Activated naive CD4-positive, alpha-beta T cell treated with anti-CD3 and anti-CD28 coated beads for 36 hours (primary cell): ENCODE results near the gene MYH13. TPM values are rescaled to one million over a fixed set of nuclear protein-coding genes. Genes with fewer than 3 reads are reported as not detected.

Experiments used
- CTCF ChIA-PET: fragments of 350-600 bp; sonication (Branson Sonifier 250); formaldehyde crosslinking; loops from one replicate; lab custom pipeline; 2021; ENCODE audit warnings: antibody characterized with exemption; lab: Charles Lee
- DNase-seq: peaks from one replicate; pipeline ENCODE4 v3.0.0-alpha.2; 2020
- H3K27ac Mint-ChIP-seq: one replicate; pipeline ENCODE4 v1.8.0; 2021; ENCODE audit warnings: mild to moderate bottlenecking, mixed read lengths
- H3K27me3 Mint-ChIP-seq: one replicate; pipeline ENCODE4 v1.8.0; 2021; ENCODE audit warnings: low read depth, mixed read lengths
- H3K36me3 Mint-ChIP-seq: one replicate; pipeline ENCODE4 v1.8.0; 2021; ENCODE audit warnings: low read depth, mixed read lengths
- H3K4me1 Mint-ChIP-seq: one replicate; pipeline ENCODE4 v1.8.0; 2021; ENCODE audit warnings: low read depth, mixed read lengths
- H3K4me3 Mint-ChIP-seq: one replicate; pipeline ENCODE4 v1.8.0; 2021; ENCODE audit warnings: mild to moderate bottlenecking, moderate library complexity, mixed read lengths
- H3K9me3 Mint-ChIP-seq: one replicate; pipeline ENCODE4 v1.8.0; 2021; ENCODE audit warnings: mixed read lengths
- intact Hi-C: fragments of 100-400 bp; cut with micrococcal nuclease; formaldehyde crosslinking; loops from one replicate; pipeline ENCODE4 v1.15.1; 2023
- total RNA-seq, 2 experiments: library from RNA; stranded (reverse); gene quantifications; one replicate each; pipeline ENCODE4 v1.2.3, GENCODE V29; 2021

MYH13 gene
- total RNA-seq, 2 experiments from 2014 or later: not detected

- H3K4me1 Mint-ChIP-seq: no peaks in the 10 kb centered on the region
- no peaks in the 10 kb centered on the region for H3K36me3 Mint-ChIP-seq
- CTCF ChIA-PET: no interaction called here
- H3K27ac Mint-ChIP-seq: no peak overlapping the region
- no peaks in the 10 kb centered on the region for H3K27me3 Mint-ChIP-seq
- DNase-seq: no peak
- intact Hi-C loops: no loop called here
- H3K9me3 Mint-ChIP-seq: no peaks in the 10 kb centered on the region
- no peak overlapping the region for H3K4me3 Mint-ChIP-seq
These were observed 35.7 kb downstream of the MYH13 start for GRCh38 chr17:10337136-10337535.

GRCh38 chr17:10336393-10336792 lies 36.4 kb downstream of the MYH13 start:
- Mint-ChIP-seq H3K36me3 (no peaks in the 10 kb centered on the region), H3K4me3 (no peak overlapping the region), H3K4me1 (no peaks in the 10 kb centered on the region), H3K9me3 (no peaks in the 10 kb centered on the region), H3K27me3 (no peaks in the 10 kb centered on the region), H3K27ac (no peak overlapping the region)
- DNase-seq: no peak
- intact Hi-C loops: no loop called here
- CTCF ChIA-PET: interaction anchor here (1.9 kb wide), 1 partner anchor 281 kb away, joined by 9 read pairs; no protein-coding TSS in a partner anchor

GRCh38 chr17:10332515-10332914 lies 40.3 kb downstream of the MYH13 start:
- H3K4me3 Mint-ChIP-seq: no peak overlapping the region
- intact Hi-C loops: no loop called here
- CTCF ChIA-PET: interaction anchor here (1.2 kb wide), 1 partner anchor 47 kb away, joined by 3 read pairs; no protein-coding TSS in a partner anchor

GRCh38 chr17:10328971-10329923 lies 43.6 kb downstream of the MYH13 start:
- CTCF ChIA-PET: interaction anchor here (0.6 to 2.9 kb wide), 5 partner anchors 33 to 293 kb away, joined by 3 to 32 read pairs (median 4); no protein-coding TSS in a partner anchor
- no peak for DNase-seq
- Mint-ChIP-seq H3K27ac (no peak overlapping the region), H3K36me3 (no peaks in the 10 kb centered on the region), H3K4me1 (no peaks in the 10 kb centered on the region), H3K27me3 (peaks cover 3% of the 10 kb centered on the region), H3K9me3 (no peaks in the 10 kb centered on the region), H3K4me3 (no peak overlapping the region)
- intact Hi-C loops: loop anchor here (5.0 kb wide), 1 partner anchor 407 kb away; no protein-coding TSS in a partner anchor

More at GRCh38 chr17:10332515-10332914, 40.3 kb downstream of the MYH13 start:
- Mint-ChIP-seq H3K36me3 (no peaks in the 10 kb centered on the region), H3K4me1 (no peaks in the 10 kb centered on the region), H3K27ac (no peak overlapping the region), H3K27me3 (peaks cover 3% of the 10 kb centered on the region), H3K9me3 (no peaks in the 10 kb centered on the region)
- DNase-seq: no peak

GRCh38 chr17:10328206-10328605 lies 44.6 kb downstream of the MYH13 start:
- no peaks in the 10 kb centered on the region for H3K4me1 Mint-ChIP-seq
- H3K36me3 Mint-ChIP-seq: no peaks in the 10 kb centered on the region
- H3K27ac Mint-ChIP-seq: no peak overlapping the region
- no peak overlapping the region for H3K4me3 Mint-ChIP-seq
- H3K27me3 Mint-ChIP-seq: peaks cover 3% of the 10 kb centered on the region
- no peaks in the 10 kb centered on the region for H3K9me3 Mint-ChIP-seq
- no peak for DNase-seq
- intact Hi-C loops: loop anchor here (5.0 kb wide), 1 partner anchor 406 kb away; no protein-coding TSS in a partner anchor
- CTCF ChIA-PET: interaction anchor here (0.6 to 2.9 kb wide), 12 partner anchors 18 to 1552 kb away, joined by 3 to 32 read pairs (median 4); no protein-coding TSS in a partner anchor

GRCh38 chr17:10327640-10328039 lies 45.2 kb downstream of the MYH13 start:
- CTCF ChIA-PET: interaction anchor here (0.6 to 3.7 kb wide), 9 partner anchors 19 to 1552 kb away, joined by 3 to 40 read pairs (median 4); no protein-coding TSS in a partner anchor
- DNase-seq: peak; percentile 83
- no peak overlapping the region for H3K27ac Mint-ChIP-seq
- no peak overlapping the region for H3K4me3 Mint-ChIP-seq
- H3K9me3 Mint-ChIP-seq: no peaks in the 10 kb centered on the region
- H3K27me3 Mint-ChIP-seq: peaks cover 3% of the 10 kb centered on the region
- no peaks in the 10 kb centered on the region for H3K36me3 Mint-ChIP-seq
- no peaks in the 10 kb centered on the region for H3K4me1 Mint-ChIP-seq
- intact Hi-C loops: loop anchor here (1.0 to 5.0 kb wide), 3 partner anchors 30 to 405 kb away; no protein-coding TSS in a partner anchor

- intact Hi-C loops: loop anchor here (5.0 kb wide), 1 partner anchor 403 kb away; no protein-coding TSS in a partner anchor
- H3K36me3 Mint-ChIP-seq: no peaks in the 10 kb centered on the region
- no peak overlapping the region for H3K4me3 Mint-ChIP-seq
- peaks cover 3% of the 10 kb centered on the region for H3K9me3 Mint-ChIP-seq
- H3K27ac Mint-ChIP-seq: no peak overlapping the region
- no peaks in the 10 kb centered on the region for H3K4me1 Mint-ChIP-seq
- peaks cover 3% of the 10 kb centered on the region for H3K27me3 Mint-ChIP-seq
- DNase-seq: no peak
- CTCF ChIA-PET: interaction anchor here (1.0 to 3.7 kb wide), 3 partner anchors 98 to 292 kb away, joined by 3 to 40 read pairs (median 14); no protein-coding TSS in a partner anchor
These were observed 47.6 kb downstream of the MYH13 start for GRCh38 chr17:10325031-10325695.

- Mint-ChIP-seq H3K27me3 (peaks cover 2% of the 10 kb centered on the region), H3K9me3 (peaks cover 3% of the 10 kb centered on the region), H3K36me3 (no peaks in the 10 kb centered on the region), H3K4me1 (no peaks in the 10 kb centered on the region), H3K27ac (no peak overlapping the region), H3K4me3 (no peak overlapping the region)
- DNase-seq: no peak
- CTCF ChIA-PET: interaction anchor here (3.7 kb wide), 1 partner anchor 294 kb away, joined by 40 read pairs; no protein-coding TSS in a partner anchor
- intact Hi-C loops: no loop called here
These were observed 48.8 kb downstream of the MYH13 start for GRCh38 chr17:10323812-10324610.

GRCh38 chr17:10318535-10318934 lies 54.3 kb downstream of the MYH13 start:
- Mint-ChIP-seq H3K4me1 (no peaks in the 10 kb centered on the region), H3K4me3 (no peak overlapping the region), H3K36me3 (no peaks in the 10 kb centered on the region), H3K27me3 (peaks cover 7% of the 10 kb centered on the region), H3K27ac (no peak overlapping the region), H3K9me3 (peaks cover 3% of the 10 kb centered on the region)
- intact Hi-C loops: no loop called here
- no peak for DNase-seq
- CTCF ChIA-PET: no interaction called here

- H3K9me3 Mint-ChIP-seq: peaks cover 3% of the 10 kb centered on the region
- DNase-seq: no peak
- CTCF ChIA-PET: interaction anchor here (0.6 to 0.9 kb wide), 2 partner anchors 107 to 300 kb away, joined by 3 to 6 read pairs; no protein-coding TSS in a partner anchor
- H3K4me3 Mint-ChIP-seq: no peak overlapping the region
- intact Hi-C loops: no loop called here
- peaks cover 7% of the 10 kb centered on the region for H3K27me3 Mint-ChIP-seq
- H3K27ac Mint-ChIP-seq: no peak overlapping the region
- no peaks in the 10 kb centered on the region for H3K36me3 Mint-ChIP-seq
- no peaks in the 10 kb centered on the region for H3K4me1 Mint-ChIP-seq
These were observed 55.3 kb downstream of the MYH13 start for GRCh38 chr17:10317543-10317834.

- Mint-ChIP-seq H3K27me3 (peaks cover 7% of the 10 kb centered on the region), H3K4me1 (no peaks in the 10 kb centered on the region), H3K27ac (no peak overlapping the region), H3K4me3 (no peak overlapping the region), H3K36me3 (no peaks in the 10 kb centered on the region), H3K9me3 (peaks cover 3% of the 10 kb centered on the region)
- peak; percentile 51 for DNase-seq
- CTCF ChIA-PET: interaction anchor here (0.6 to 0.9 kb wide), 4 partner anchors 107 to 775 kb away, joined by 3 to 6 read pairs (median 3); no protein-coding TSS in a partner anchor
- intact Hi-C loops: no loop called here
These were observed 55.8 kb downstream of the MYH13 start for GRCh38 chr17:10316801-10317542.
